ENCODE results near the gene TMEM86B.
A peak's percentile ranks its signal among the peaks of the same experiment; 100 is the strongest.

DNA sequence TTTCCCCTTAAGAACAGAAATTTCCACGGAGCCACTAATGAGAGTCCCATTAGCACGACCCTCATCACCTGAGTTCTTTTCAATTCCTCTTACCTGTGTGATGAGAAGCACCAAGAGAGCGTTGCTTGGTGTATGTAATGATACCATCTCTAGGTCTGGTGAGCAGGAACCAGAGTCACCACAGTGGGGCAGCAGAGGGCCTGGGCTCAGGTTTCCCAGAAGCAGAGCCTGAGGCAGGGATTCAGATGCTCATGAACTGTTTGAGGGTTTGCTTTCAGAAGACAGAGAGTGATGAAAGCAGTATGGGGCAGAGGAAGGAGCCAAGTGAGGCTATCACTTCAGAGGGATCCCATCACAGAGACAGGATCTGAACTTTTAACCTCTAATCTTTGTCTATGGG, 16.1 kb downstream of the TMEM86B start:
- no peak for TF ChIP-seq EZH2 (IDR thresholded peaks at IDR 0.05)
- TF ChIP-seq, protein P1, sequence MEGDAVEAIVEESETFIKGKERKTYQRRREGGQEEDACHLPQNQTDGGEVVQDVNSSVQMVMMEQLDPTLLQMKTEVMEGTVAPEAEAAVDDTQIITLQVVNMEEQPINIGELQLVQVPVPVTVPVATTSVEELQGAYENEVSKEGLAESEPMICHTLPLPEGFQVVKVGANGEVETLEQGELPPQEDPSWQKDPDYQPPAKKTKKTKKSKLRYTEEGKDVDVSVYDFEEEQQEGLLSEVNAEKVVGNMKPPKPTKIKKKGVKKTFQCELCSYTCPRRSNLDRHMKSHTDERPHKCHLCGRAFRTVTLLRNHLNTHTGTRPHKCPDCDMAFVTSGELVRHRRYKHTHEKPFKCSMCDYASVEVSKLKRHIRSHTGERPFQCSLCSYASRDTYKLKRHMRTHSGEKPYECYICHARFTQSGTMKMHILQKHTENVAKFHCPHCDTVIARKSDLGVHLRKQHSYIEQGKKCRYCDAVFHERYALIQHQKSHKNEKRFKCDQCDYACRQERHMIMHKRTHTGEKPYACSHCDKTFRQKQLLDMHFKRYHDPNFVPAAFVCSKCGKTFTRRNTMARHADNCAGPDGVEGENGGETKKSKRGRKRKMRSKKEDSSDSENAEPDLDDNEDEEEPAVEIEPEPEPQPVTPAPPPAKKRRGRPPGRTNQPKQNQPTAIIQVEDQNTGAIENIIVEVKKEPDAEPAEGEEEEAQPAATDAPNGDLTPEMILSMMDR (IDR thresholded peaks at IDR 0.05) = peak; percentile 16
